GM18499 (cell line): ENCODE results near the gene DIRAS1.
"Not testable (repeated sequence)": the region's sequence is repeated elsewhere in the genome, so short reads cannot be mapped to it uniquely, and the experiment has no call there.

Experiments used
- ATAC-seq: cut with Tn5 transposase; IDR thresholded peaks from one replicate; pipeline ENCODE4 v1.9.1; 2021; ENCODE audit warnings: moderate number of reproducible peaks; ENCODE audit not compliant: insufficient read depth, unreplicated experiment

Gene DIRAS1

DNA sequence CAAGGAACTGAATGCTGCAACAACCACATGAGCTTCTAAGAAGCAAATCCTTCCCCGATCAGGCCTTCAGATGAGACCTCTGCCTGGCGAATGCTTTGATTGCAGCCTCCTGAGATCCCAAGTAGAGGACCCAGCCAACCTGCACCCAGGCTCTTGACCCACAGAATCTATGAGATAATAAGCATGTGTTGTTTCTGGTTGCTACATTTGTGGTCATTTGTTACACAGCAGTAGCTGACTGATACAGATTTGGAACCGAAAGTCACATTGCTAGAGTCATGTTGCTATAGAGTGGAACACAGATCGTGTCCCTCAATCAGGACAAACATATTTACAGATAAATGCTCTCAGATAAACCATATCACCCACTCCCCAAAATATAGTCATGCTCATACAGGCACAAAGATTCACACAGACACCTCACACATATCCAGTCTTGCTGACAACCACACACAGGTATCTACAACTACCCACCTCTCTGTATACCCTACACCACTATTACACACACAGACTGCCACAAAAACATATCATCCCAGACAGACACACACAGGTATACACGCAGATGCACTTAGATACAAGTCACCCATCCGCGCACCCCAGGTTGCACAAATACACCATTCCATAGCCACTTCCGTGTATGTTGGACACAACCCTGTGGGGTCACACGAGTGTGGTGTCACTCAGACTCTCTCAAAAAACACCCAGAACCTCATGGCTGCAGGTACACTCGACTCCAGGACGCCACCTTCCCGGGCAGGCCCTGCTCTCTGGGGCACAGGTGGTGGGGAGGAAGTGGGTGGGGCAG lies 5.5 kb downstream of the DIRAS1 start:
- no peak for ATAC-seq

DNA sequence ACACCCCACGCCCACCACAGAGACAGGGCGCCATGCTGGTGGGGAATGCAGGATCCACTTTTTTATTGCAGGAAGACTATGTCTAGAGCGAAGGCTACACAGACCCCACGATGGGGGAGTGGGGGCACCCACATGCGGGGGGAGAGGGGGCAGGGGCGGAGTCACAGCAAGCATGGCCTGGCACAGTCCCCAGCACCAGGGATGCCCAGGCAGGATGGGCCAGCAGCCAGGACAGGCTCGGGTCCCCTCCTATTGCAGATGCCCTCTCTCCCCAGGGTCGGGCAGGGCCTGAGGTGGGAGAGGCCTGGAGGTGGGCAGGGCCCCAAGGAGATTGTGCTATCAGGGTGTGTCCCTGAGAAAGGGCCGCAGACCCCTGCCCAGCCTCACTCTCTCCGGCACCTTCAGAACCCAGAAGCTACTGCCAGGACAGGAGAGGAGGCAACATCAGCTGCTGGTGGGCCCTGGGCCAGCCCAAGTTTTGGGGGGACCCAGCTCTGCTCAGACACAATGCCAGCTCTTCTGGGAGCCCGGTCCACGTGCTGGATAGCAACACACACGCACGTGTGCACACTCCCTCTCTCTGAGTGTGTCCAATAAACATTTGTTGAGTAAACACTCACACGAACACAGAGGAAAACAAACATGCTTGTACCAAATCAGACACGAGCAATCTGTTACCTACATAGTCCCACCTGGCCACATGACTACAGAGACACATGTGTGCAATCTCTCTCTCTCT lies 6.5 kb downstream of the DIRAS1 start:
- no peak for ATAC-seq

DNA sequence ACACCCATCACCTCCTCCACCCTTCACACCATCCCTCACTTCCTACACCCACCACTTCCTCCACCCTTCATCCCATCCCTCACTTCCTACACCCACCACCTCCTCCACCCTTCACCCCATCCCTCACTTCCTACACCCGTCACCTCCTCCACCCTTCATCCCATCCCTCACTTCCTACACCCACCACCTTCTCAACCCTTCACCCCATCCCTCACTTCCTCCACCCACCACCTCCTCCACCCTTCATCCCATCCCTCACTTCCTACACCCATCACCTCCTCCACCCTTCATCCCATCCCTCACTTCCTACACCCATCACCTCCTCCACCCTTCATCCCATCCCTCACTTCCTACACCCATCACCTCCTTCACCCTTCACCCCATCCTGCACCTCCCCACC lies 7.1 kb downstream of the DIRAS1 start:
- ATAC-seq, result not testable (repeated sequence)

DNA sequence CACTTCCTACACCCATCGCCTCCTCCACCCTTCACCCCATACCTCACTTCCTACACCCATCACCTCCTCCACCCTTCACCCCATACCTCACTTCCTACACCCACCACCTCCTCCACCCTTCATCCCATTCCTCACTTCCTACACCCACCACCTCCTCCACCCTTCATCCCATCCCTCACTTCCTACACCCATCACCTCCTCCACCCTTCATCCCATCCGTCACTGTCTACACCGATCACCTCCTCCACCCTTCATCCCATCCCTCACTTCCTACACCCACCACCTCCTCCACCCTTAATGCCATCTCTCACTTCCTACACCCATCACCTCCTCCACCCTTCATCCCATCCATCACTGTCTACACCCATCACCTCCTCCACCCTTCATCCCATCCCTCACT lies 8.0 kb downstream of the DIRAS1 start:
- ATAC-seq, result not testable (repeated sequence)

- no peak for ATAC-seq
These were observed 9.3 kb downstream of the DIRAS1 start for GRCh38 chr19:2711875-2712205.

DNA sequence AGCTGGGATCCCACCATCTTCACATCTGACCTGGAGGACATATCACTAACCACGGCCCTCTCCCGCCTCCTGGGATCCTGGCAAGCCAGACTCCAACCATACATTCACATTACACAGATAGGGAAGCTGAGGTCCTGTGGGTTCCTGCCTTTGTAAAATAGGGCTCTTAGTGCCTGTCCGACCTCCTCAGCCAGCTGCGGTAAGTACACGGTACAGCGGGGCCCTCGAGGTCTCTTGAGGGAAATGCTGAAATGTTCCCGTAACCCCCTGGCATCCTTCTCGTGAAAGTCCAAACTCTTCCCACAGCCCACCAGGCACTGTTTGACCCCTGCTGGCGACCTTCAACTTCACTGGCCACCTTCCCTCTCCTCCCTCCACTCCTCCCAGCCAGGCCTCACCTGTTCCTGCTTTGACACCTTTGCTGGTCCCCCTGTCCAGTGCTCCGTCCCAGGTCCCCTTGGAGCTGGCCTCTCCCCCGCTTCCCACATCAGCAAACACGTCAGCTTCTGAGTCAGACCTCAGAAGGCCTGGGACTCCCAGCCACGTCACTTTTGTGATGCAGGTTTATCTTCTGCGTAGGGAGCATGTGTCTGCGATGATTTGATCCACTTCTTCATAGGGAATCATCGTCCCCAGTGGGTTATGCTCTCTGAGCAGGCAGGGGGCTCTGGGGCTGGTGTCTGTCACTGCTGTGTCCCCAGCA lies 9.8 kb downstream of the DIRAS1 start:
- no peak for ATAC-seq

DNA sequence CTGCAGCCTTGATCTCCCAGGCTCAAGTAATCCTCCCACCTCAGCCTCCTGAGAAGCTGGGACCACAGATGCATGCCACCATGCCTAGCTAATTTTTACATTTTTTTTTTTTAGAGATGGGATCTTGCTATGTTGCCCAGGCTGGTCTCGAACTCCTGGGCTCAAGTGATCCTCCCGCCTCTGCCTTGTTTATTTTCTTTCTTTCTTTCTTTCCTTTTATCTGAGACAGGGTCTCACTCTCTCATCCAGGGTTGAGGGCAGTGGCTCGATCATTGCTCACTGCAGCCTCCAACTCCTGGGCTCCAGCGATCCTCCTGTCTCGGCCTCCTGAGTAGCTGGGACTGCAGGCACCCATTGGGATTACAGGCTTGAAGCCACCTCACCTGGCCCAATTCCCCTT lies 14.9 kb downstream of the DIRAS1 start:
- ATAC-seq, result no peak

DNA sequence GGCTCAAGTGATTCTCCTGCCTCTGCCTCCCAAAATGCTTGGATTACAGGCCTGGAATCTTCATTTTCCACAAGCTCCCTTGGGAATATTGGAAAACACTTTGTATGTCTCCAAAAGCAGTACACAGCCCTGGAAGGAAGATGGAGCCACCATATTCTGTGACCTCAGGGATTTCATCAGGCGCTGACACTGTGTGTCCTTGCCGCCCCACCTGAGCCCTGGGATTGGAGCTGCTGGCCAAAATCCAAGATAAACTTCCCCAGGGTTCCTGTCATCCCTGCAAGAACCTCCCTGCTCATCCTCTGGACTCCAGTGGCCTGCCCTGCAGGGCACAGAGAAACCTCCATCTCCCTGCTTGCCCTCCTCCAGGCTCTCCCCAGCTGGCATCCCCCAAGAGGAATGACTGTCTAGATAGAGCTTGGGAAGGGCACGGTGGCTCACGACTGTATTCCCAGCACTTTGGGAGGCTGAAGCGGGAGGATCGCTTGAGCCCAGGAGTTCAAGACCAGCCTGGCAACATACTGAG lies 17.4 kb downstream of the DIRAS1 start:
- ATAC-seq, result no peak

- ATAC-seq, result no peak
These were observed 18.1 kb downstream of the DIRAS1 start for GRCh38 chr19:2703077-2703437.

DNA sequence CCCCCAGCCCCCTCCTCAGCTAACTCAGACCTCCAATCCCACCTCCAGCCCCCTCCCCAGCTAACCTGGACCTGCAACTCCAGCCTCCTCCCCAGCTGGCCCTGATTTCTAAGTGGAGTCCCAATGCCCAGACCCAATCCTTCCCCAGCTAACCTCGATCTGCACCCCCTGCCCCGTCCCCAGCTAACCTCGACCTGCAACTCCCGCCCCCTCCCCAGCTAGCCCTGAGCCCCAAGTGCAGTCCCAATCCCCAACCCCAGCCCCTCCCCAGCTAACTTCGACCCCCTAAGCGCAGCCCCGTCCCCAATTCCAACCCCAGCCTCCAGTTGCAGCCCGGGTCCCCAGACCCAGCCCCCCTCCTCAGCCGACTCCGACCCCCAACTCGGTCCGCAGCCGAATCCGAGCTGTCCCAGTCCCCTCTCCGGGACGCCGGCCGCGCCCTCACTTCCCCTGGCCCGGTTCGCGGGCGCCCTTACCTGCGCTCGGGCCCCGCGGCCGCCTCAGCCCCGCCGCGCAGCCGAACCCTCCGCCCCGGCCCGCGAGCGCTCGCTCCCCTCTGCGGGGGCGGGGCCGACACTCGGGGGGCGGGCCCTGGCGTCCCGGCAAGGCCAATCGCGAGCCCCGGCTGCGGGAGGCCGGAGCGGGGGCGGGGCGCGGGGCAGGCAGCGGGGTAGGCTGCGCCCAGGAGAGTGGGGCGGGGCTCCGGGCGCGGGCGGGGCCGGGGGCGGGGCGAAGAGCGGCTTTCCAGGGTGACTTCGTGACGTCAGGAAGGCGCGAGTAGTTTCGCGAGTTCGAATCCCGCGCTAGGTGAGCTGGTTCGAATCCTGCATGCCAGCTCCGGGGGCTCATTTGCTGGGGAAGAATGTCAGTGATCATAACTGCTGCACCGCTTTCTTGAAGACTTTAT lies 18.7 kb downstream of the DIRAS1 start, which contains the start of gene GNG7:
Gene GNG7, minus strand, starts transcription at position 525 of the 907 bp plus-strand sequence. CDS start 182,006 bp downstream, outside the sequence.
- no peak for ATAC-seq

DNA sequence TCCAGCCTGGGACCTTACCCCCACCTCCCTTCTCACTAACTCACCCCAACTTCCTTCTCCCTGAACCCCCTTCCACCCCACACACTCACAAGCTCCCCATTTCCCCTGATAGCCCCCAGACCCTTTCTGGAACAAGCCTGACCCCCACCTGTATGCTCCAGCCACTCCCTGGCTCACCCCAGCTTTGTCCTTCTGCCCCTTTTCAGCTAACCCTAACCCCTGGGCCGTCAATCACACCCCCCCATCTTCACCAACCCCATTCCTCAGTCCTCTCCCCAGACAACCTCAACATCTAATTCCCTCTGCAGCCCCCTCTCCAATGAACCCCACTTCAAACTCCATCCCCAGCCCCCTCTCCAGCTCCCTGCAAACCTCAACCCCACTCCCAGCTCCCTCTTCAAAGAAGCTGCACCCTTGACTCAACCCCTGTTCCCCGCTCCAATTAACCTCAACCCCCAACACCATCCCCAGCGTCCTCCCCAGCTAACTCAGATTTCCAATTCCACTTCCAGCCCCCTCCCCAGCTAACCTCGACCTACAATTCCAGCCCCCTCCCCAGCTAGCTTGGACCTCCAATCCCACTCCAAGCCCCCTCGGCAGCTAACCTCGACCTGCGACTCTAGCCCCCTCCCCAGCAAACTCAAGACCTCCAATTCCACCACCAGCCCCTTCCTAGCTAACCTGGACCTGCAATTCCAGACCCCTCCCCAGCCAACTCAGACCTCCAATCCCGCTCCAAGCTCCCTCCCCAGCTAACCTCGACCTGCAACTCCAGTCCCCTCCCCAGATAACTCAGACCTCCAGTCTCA lies 19.6 kb downstream of the DIRAS1 start:
- ATAC-seq, result no peak

- ATAC-seq, result no peak
These were observed 20.4 kb downstream of the DIRAS1 start for GRCh38 chr19:2700660-2701360.

GRCh38 chr19:2699413-2700140 lies 21.6 kb downstream of the DIRAS1 start:
- no peak for ATAC-seq

GRCh38 chr19:2694196-2694595 lies 27.0 kb downstream of the DIRAS1 start:
- ATAC-seq, result no peak

DNA sequence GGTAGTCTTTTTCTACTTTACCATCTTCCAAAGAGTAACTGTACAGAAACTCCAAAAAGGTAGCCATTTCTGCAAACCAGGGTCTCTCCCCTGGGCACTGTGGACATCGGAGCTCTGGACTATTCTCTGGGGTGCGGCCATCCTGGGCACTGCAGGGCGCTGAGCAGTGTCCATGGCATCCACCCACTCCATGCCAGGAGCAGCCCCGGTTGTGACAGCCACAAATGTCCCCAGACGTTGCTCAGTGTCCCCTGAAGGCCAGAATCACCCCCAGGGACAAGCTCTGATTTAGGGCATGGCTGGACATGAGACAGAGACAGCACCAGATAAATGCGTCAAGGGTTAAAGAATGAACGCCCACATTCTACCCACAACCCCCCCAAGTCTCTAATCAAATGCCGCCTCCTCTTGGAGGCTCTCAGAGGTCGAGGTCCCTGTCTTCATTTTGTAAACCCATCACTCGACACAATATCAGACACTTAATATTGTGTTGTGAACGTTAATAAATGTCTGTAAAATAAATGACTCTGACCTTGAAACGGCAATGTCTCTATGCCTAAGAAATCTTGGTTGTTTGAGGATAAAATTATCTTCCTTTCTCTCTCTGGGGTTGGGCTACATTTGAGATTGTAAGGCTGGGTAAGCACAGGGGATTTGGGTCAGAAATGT lies 27.5 kb downstream of the DIRAS1 start:
- no peak for ATAC-seq

DNA sequence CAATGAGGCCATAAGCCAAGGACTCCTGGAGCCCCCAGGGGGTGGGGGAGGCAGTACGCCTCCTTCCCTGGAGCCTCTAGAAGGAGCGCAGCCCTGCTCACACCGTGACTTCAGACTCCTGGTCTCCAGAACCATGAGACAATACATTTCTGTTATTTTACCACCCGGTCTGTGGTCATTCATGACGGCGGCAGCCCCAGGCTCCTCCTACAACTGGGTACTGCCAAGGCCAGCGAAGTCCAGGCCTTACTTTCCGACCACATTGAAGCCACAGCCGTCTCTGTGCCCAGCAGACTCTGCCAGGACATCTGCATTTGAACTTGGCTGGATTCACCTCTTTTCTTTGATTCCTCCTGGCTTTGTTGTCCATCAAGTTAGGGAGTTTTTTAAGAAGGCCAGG lies 29.2 kb downstream of the DIRAS1 start:
- no peak for ATAC-seq

- no peak for ATAC-seq
These were observed 30.3 kb downstream of the DIRAS1 start for GRCh38 chr19:2690856-2691255.
